GM19395 (cell line): ENCODE results near the gene NEO1.

Source experiments
- ATAC-seq: cut with Tn5 transposase; IDR thresholded peaks from one replicate; pipeline ENCODE4 v1.9.1; 2021; ENCODE audit warnings: mild to moderate bottlenecking, moderate library complexity; ENCODE audit not compliant: unreplicated experiment

Gene NEO1

DNA sequence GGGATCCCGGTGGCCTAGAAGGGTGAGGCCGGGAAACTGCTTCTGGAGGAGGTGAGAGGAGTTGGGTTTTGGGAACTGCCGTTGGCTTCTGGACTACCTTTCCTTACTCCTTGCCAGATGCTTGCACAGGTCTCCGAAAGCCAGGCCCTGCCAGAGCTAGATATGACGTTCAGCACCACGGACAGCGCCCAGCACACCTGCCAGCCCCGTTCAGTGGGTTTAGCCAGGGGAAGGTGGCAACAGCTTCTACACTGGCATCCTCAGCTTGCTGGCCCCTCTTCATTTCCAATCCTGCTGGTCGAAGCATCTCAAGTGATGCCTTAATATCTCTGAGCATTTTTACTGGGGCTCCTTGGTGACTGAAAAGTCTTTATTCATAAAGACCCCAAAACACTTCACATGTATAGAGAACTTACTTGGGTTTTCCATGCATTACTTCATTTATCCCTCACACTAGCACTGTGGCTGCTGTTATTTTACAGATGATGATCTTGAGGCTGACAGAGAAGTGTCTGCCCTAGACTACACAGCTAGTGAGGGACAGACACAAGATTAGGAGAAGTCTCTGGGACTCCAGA is 294.6 kb downstream of the NEO1 start:
- no peak for ATAC-seq

DNA sequence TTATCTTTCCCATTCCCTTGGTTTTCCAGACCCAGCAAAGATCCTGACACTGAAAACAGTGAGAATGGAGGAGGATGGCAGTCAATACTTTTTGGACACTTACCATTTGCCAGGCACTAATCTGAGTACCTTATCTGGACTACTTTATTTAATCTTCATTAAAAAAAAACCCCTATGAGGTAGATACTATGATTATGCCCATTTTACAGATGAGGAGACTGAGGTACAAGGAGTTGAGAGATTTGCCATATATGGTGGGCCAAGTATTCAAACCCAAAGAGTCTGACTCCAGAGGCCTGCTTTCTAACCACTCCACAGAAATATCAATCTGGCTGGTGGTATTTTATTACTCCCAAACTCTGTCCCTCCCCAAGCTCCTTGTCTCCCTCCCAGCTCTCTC is 296.9 kb downstream of the NEO1 start:
- no peak for ATAC-seq

DNA sequence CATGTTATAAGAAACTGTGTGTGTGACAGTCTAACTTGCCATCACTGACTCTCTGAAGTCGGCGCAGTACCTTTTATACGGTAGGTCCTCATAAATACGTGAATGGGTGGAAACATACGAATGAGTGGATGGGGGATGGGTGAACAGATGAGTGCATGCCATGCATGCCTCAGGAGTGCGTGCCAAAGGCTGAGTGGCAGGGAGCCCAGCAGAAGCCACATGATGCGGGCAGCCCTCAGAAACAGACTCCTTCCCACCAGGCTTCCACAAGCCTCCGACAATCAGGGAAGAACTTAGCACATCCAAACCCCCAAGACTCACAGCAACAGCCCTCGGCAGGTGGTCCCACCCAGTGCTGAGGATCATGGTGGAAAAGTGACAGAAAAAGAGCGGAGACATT is 299.8 kb downstream of the NEO1 start:
- no peak for ATAC-seq

DNA sequence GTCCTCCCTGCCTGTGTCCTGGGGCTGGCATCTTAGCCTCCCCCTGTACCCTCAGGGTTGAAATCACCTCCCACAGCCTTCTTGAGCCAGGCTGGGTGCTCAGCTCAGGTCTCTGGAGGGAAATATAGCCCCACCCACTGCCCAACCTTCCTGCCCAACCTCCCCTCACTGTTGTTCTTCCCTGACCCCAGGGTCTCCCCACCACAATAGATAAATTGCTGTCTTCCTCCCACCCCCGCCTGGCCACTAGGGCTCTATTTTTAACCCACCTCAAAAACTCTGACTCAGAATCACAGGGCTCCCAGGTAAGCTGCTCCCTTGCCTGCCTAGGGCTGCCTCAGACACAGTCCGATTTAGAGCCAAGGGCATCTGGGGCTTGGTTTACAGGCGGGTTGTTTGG is 301.5 kb downstream of the NEO1 start:
- no peak for ATAC-seq

DNA sequence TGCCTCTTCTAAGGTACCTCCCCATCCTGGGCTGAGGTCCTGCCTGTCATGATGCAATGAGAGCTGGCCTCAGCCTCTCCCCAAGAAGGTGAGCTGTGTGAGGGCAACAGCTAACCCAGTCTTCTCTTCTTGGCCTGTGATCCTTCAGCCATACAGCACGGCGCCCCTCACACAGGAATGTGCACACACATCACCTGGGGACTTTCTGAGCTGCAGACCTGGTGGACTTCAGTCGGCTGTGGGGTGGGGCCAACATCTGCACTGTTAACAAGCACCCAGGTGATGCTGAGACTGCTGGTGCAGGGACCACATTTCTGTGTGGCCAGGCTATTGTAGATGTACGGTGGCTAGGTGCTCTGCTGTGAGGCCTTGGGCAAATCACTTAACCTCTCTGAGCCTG is 302.0 kb downstream of the NEO1 start:
- no peak for ATAC-seq
